PFSK-1 (cell line): ENCODE results near the gene MED26.
A peak's percentile ranks its signal among the peaks of the same experiment; 100 is the strongest.

Experiments
- FOXP2 ChIP-seq: optimal IDR thresholded peaks from 2 replicates; pipeline ENCODE3; 2011; ENCODE audit warnings: borderline replicate concordance, control low read depth, inconsistent platforms; ENCODE audit not compliant: insufficient read depth; ENCODE audit errors: extremely low read length, extremely low read depth
- POLR2AphosphoS5 ChIP-seq: IDR thresholded peaks from 2 replicates; pipeline ENCODE4 v1.6.1; 2012; ENCODE audit warnings: low read depth, mild to moderate bottlenecking, control low read depth, low read length, moderate library complexity
- REST ChIP-seq, 2 experiments: IDR thresholded peaks; 2 replicates each; pipeline versions ENCODE4 v1.6.1 to v1.8.0; 2011 to 2012; ENCODE audit warnings: low read depth in 2 of 2, low read length in 2 of 2, control low read depth in 1 of 2, inconsistent platforms in 1 of 2, mild to moderate bottlenecking in 1 of 2, moderate library complexity in 1 of 2; ENCODE audit not compliant: insufficient read depth in 1 of 2
- SIN3A ChIP-seq: IDR thresholded peaks from 2 replicates; pipeline ENCODE4 v1.6.1; 2012; ENCODE audit warnings: mild to moderate bottlenecking, low read length, moderate library complexity, borderline replicate concordance; ENCODE audit not compliant: insufficient read depth
- TAF1 ChIP-seq: IDR thresholded peaks from 2 replicates; pipeline ENCODE4 v1.6.1; 2012; ENCODE audit warnings: low read length, control low read depth, borderline replicate concordance; ENCODE audit not compliant: insufficient read depth

The MED26 gene

DNA sequence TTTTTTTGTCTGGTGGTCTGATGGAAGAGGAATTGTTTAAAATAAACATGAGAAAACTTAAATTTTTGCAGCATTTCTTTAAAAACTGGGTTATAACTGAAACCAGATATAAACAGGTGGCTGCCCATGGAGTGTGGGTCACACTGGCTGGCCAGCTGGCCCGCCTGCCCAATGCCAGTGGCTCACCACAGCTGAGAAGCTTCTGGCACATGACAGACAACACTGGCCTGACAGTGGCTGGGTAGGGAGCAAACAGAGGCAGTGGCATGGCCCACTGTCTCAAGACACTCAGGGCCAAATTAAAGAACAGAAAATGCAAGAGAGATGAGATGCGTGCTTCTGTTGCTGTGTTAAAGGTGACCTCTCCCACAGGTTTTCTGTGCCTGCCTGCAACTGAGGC lies 52.7 kb downstream of the MED26 start:
- TF ChIP-seq TAF1, result no peak
- no peak for TF ChIP-seq SIN3A
- no peak for TF ChIP-seq POLR2AphosphoS5
- TF ChIP-seq FOXP2, result no peak
- no peak for TF ChIP-seq REST (IDR thresholded peaks at IDR 0.05; ENCODE audit: insufficient read depth in 1 of 2, low read depth in 2 of 2, low read length in 2 of 2)

GRCh38 chr19:16573925-16574324 lies 54.1 kb downstream of the MED26 start:
- TF ChIP-seq POLR2AphosphoS5, result no peak
- TF ChIP-seq TAF1, result no peak
- TF ChIP-seq SIN3A, result no peak
- no peak for TF ChIP-seq REST (IDR thresholded peaks at IDR 0.05; ENCODE audit: insufficient read depth in 1 of 2, low read depth in 2 of 2, low read length in 2 of 2)
- TF ChIP-seq FOXP2, result no peak

DNA sequence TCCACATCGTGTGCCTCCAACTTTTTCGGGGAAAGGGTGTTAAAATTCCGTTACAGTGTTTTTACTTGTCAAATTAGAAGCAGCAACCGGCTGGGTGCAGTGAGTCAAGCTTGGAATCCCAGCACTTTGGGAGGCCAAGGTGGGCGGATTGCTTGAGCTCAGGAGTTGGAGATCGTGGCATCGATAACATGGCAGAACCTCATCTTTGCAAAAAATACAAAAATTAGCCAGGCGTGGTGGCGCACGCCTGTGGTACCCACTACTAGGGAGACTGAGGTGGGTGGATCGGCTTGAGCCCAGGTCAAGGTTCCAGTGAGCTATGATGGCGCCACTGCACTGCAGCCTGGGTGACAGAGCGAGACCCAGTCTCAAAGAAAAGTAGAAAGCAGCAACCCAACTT lies 54.7 kb downstream of the MED26 start:
- no peak for TF ChIP-seq POLR2AphosphoS5
- TF ChIP-seq TAF1, result no peak
- TF ChIP-seq SIN3A, result no peak

DNA sequence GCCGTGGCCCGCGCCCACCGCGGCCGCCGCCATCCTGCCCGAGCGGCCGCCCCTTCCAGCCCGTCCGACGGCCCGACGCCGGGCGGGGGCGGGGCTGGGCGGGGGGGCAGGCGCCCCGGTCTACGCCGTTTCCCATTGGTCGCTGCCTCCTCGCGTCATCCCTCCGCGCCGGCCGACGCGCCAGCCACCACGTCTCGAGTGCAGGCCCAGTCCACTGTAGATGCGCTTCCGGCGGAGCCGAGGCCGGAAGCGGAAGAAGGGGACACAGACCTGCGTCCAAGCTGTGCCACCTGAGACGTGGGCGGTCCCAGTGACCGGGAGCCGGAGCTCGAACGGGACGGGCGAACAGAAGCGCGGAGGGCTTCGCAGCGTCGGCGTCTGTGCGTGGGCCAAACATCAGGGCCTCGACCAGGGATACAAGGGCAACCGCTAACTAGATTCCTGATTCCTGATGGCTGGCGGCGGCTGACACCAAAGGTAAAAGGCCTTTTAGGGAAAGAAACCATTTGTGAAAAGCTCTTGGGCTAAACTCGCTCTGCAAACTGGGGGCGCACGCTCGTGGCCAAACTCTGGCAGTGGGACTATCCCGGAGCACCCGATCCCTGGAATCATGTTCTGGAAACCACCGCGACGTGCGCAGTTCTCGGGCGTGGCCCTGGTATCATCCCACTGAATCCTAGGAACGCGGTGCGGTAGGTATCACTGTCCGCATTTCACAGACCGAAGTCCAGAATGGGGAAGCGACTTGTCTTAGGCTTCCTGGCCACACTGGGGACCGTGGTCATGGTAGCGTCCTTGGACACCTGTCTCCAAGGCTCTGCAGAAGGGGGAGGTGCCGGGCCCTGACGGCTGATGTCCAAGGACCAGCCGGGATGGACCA lies 55.4 kb downstream of the MED26 start, which contains the start of gene SLC35E1:
TSS of gene SLC35E1 (minus strand) at position 84 of the 880 bp plus-strand sequence. CDS start at position 33, 51 bp downstream.
- peak; percentile 68 for TF ChIP-seq POLR2AphosphoS5
- 0 out of 2 replicates have a peak, but pooled peaks have one; percentile 30 for TF ChIP-seq TAF1
- TF ChIP-seq REST (IDR thresholded peaks at IDR 0.05; ENCODE audit: insufficient read depth in 1 of 2, low read depth in 2 of 2, low read length in 2 of 2), result 0 out of 4 replicates have a peak, but pooled peaks of 1 of the 2 experiments have one; percentile 23
- peak; percentile 55; the same call in 1 of the 2 replicates for TF ChIP-seq SIN3A
- peak; percentile 98 for TF ChIP-seq FOXP2

DNA sequence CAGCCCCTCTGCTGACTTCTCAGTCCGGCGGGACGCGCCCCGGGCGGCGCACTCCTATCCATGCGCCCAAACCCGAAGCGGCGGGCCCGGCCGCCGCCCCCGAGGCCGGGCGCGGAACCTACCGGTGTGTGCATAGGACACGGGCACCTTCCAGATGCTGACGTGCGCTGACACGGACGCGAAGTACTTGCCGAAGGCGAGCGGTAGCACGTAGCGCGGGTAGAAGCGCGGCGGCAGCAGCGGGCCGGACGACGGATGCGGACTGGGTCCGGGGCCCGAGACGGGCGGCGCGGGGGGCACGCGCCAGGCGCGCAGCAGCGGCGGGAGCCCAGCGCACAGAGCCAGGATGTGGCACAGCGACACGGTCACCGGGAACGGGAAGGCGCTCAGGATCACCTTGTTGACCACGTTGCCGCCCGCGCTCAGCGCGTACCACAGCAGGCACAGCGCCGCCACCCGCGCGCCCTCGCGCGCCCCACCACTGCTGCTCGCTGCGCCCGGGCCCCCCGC lies 56.1 kb downstream of the MED26 start:
- no peak for TF ChIP-seq FOXP2
- no peak for TF ChIP-seq TAF1
- TF ChIP-seq REST (IDR thresholded peaks at IDR 0.05; ENCODE audit: insufficient read depth in 1 of 2, low read depth in 2 of 2, low read length in 2 of 2), result no peak
- TF ChIP-seq SIN3A, result no peak
- no peak for TF ChIP-seq POLR2AphosphoS5
